H1 (cell line): Measurements from ENCODE around the gene PATJ. TPM values are rescaled to one million over a fixed set of nuclear protein-coding genes. Genes with fewer than 3 reads are reported as not detected.

Experiments used
- CTCF ChIA-PET: fragments of 300-600 bp; sonication (Branson Sonifier 250); formaldehyde crosslinking; loops from one replicate; lab custom pipeline; 2021; ENCODE audit not compliant: partially characterized antibody; lab: Charles Lee
- POLR2A ChIA-PET: fragments of 300-600 bp; sonication (Branson Sonifier 250); formaldehyde crosslinking; loops from one replicate; lab custom pipeline; 2021; ENCODE audit warnings: inconsistent platforms; ENCODE audit not compliant: partially characterized antibody; lab: Charles Lee
- DNase-seq, 2 experiments: peaks; one replicate each; pipeline versions ENCODE4 v3.0.0 to v3.0.0-alpha.2; 2010 to 2022; ENCODE audit warnings: low spot score in 2 of 2, low read depth in 1 of 2, mixed read lengths in 1 of 2
- FAIRE-seq: peaks from 2 replicates; lab custom pipeline; 2011; peaks lifted over from hg19 to GRCh38; lab: Jason Lieb, UNC
- H2AFZ ChIP-seq: 2 replicates; pipeline ENCODE4 v1.8.1; 2012; ENCODE audit warnings: low read length, inconsistent platforms
- H2AK5ac ChIP-seq: 2 replicates; pipeline ENCODE4 v1.6.1; 2013; ENCODE audit warnings: low read depth, low read length
- H2BK120ac ChIP-seq: replicated peaks from 2 replicates; pipeline ENCODE3; 2013; ENCODE audit warnings: low read depth, low read length, inconsistent platforms
- H2BK12ac ChIP-seq: 2 replicates; pipeline ENCODE4 v1.6.1; 2013; ENCODE audit warnings: low read depth, low read length
- H2BK15ac ChIP-seq: 2 replicates; pipeline ENCODE4 v1.6.1; 2013; ENCODE audit warnings: low read length
- H2BK20ac ChIP-seq: 2 replicates; pipeline ENCODE4 v1.6.1; 2013; ENCODE audit warnings: low read length
- H2BK5ac ChIP-seq: 2 replicates; pipeline ENCODE4 v1.6.1; 2013; ENCODE audit warnings: low read depth, low read length
- H3K14ac ChIP-seq: 2 replicates; pipeline ENCODE4 v1.6.1; 2013; ENCODE audit warnings: inconsistent platforms; ENCODE audit not compliant: insufficient read length
- H3K18ac ChIP-seq: 2 replicates; pipeline ENCODE4 v1.6.1; 2013; ENCODE audit warnings: low read length; ENCODE audit errors: extremely low read depth
- H3K23ac ChIP-seq: 2 replicates; pipeline ENCODE4 v1.6.1; 2013; ENCODE audit warnings: inconsistent platforms; ENCODE audit not compliant: insufficient read length
- H3K23me2 ChIP-seq: 2 replicates; pipeline ENCODE4 v1.6.1; 2013; ENCODE audit warnings: low read depth, low read length
- H3K27ac ChIP-seq: 2 replicates; pipeline ENCODE4 v1.6.1; 2011; ENCODE audit warnings: low read depth, low read length, inconsistent platforms
- H3K27me3 ChIP-seq, 4 experiments: replicated peaks in 1 of 4; 1 replicate in 1 of 4; 2 replicates in 3 of 4; pipeline versions ENCODE4 v1.6.1 to v1.8.1; 2011 to 2013; ENCODE audit warnings: low read length in 3 of 4, mild to moderate bottlenecking in 3 of 4, inconsistent platforms in 2 of 4, mixed read lengths in 2 of 4, moderate library complexity in 1 of 4; ENCODE audit not compliant: control insufficient read depth in 3 of 4, insufficient read depth in 3 of 4; ENCODE audit errors: extremely low read depth in 1 of 4
- H3K36me3 ChIP-seq, 4 experiments: 2 replicates each; pipeline versions ENCODE4 v1.6.1 to v1.8.1; 2011 to 2013; ENCODE audit warnings: mild to moderate bottlenecking in 4 of 4, low read length in 3 of 4, moderate library complexity in 2 of 4, control low read depth in 1 of 4, inconsistent platforms in 1 of 4; ENCODE audit not compliant: insufficient read depth in 4 of 4, control insufficient read depth in 2 of 4
- H3K4ac ChIP-seq: replicated peaks from 2 replicates; pipeline ENCODE3; 2013; ENCODE audit warnings: low read length, low read depth, mixed read lengths, inconsistent platforms; ENCODE audit not compliant: insufficient read length
- H3K4me1 ChIP-seq, 4 experiments: replicated peaks in 1 of 4; 1 replicate in 1 of 4; 2 replicates in 3 of 4; pipeline versions ENCODE4 v1.6.1 to v1.8.1; 2011 to 2013; ENCODE audit warnings: low read length in 3 of 4, inconsistent platforms in 2 of 4, mixed read lengths in 1 of 4; ENCODE audit not compliant: insufficient read depth in 4 of 4, control insufficient read depth in 3 of 4
- H3K4me2 ChIP-seq, 2 experiments: 2 replicates each; pipeline versions ENCODE4 v1.6.1 to v1.8.1; 2011 to 2013; ENCODE audit warnings: low read depth in 2 of 2, low read length in 2 of 2, control low read depth in 1 of 2, inconsistent platforms in 1 of 2, mild to moderate bottlenecking in 1 of 2; ENCODE audit not compliant: insufficient read depth in 1 of 2
- H3K4me3 ChIP-seq, 4 experiments: fragments of 200-600, 300-600 bp in 1 of 4; sonication (generic), shearing (Covaris generic), sonication (Bioruptor Twin) in 1 of 4; 2 replicates each; pipeline versions ENCODE4 v1.5.1 to v1.8.1; 2011 to 2016; ENCODE audit warnings: low read length in 4 of 4, low read depth in 3 of 4, control low read depth in 2 of 4, inconsistent platforms in 2 of 4, mild to moderate bottlenecking in 2 of 4, mixed read lengths in 1 of 4, moderate library complexity in 1 of 4; ENCODE audit not compliant: insufficient read depth in 2 of 4; ENCODE audit errors: extremely low read depth in 1 of 4
- H3K56ac ChIP-seq: replicated peaks from 2 replicates; pipeline ENCODE3; 2013; ENCODE audit warnings: low read depth, mild to moderate bottlenecking, mixed read lengths, low read length, inconsistent platforms; ENCODE audit not compliant: insufficient read length
- H3K79me1 ChIP-seq: 2 replicates; pipeline ENCODE4 v1.6.1; 2013; ENCODE audit warnings: low read depth, low read length, control low read depth
- H3K79me2 ChIP-seq, 2 experiments: 2 replicates each; pipeline versions ENCODE4 v1.6.1 to v1.8.1; 2012 to 2013; ENCODE audit warnings: low read length in 2 of 2, mild to moderate bottlenecking in 2 of 2, inconsistent platforms in 1 of 2; ENCODE audit not compliant: insufficient read depth in 2 of 2, control insufficient read depth in 1 of 2
- H3K9ac ChIP-seq, 4 experiments: replicated peaks in 1 of 4; 1 replicate in 1 of 4; 2 replicates in 3 of 4; pipeline versions ENCODE4 v1.6.1 to v1.8.1; 2011 to 2013; ENCODE audit warnings: low read depth in 3 of 4, low read length in 3 of 4, control low read depth in 2 of 4, mild to moderate bottlenecking in 2 of 4, moderate library complexity in 2 of 4, inconsistent platforms in 1 of 4; ENCODE audit errors: extremely low read depth in 1 of 4
- H3K9me3 ChIP-seq, 2 experiments: 2 replicates each; pipeline versions ENCODE4 v1.6.1 to v1.8.1; 2012 to 2013; ENCODE audit warnings: mild to moderate bottlenecking in 2 of 2, moderate library complexity in 2 of 2, control low read depth in 1 of 2, inconsistent platforms in 1 of 2, low read depth in 1 of 2, low read length in 1 of 2, mixed read lengths in 1 of 2; ENCODE audit not compliant: insufficient read depth in 2 of 2
- H4K20me1 ChIP-seq, 2 experiments: replicated peaks in 1 of 2; 2 replicates each; pipeline versions ENCODE3 to v1.8.1; 2011 to 2013; ENCODE audit warnings: inconsistent platforms in 2 of 2, low read length in 2 of 2, mild to moderate bottlenecking in 1 of 2; ENCODE audit not compliant: insufficient read depth in 2 of 2, control insufficient read depth in 1 of 2
- H4K5ac ChIP-seq: 2 replicates; pipeline ENCODE4 v1.6.1; 2013; ENCODE audit warnings: low read length, low read depth, mixed read lengths, inconsistent platforms; ENCODE audit not compliant: insufficient read length
- H4K8ac ChIP-seq: 2 replicates; pipeline ENCODE4 v1.8.0; 2013; ENCODE audit warnings: mild to moderate bottlenecking, moderate library complexity, low read length, inconsistent platforms; ENCODE audit not compliant: insufficient read depth; ENCODE audit errors: extremely low read depth
- H4K91ac ChIP-seq: replicated peaks from 2 replicates; pipeline ENCODE3; 2013; ENCODE audit warnings: low read length, mixed read lengths, inconsistent platforms; ENCODE audit not compliant: insufficient read length
- CBX8 ChIP-seq: fragments of 300-800, 300-1000 bp; sonication (generic); IDR thresholded peaks from 2 replicates; pipeline ENCODE4 v1.7.1; 2016; ENCODE audit warnings: low read depth, low read length, borderline replicate concordance
- CTCF ChIP-seq, 3 experiments: IDR thresholded peaks; 1 replicate in 2 of 3; 2 replicates in 1 of 3; pipeline versions ENCODE4 v1.5.1 to v1.6.1; 2011; ENCODE audit warnings: low read length in 3 of 3, mild to moderate bottlenecking in 3 of 3, inconsistent platforms in 2 of 3, low read depth in 1 of 3, moderate library complexity in 1 of 3; ENCODE audit not compliant: insufficient read depth in 1 of 3; ENCODE audit errors: control extremely low read depth in 1 of 3
- MAX ChIP-seq: IDR thresholded peaks from 2 replicates; pipeline ENCODE4 v1.6.1; 2012; ENCODE audit warnings: inconsistent platforms
- NRF1 ChIP-seq: IDR thresholded peaks from 2 replicates; pipeline ENCODE4 v1.6.1; 2011; ENCODE audit warnings: mild to moderate bottlenecking, low read depth, low read length, improper control_type of control experiment
- PHF8 ChIP-seq: fragments of 200-600 bp; sonication (generic); conservative IDR thresholded peaks from 2 replicates; pipeline ENCODE4 v1.7.1; 2012; ENCODE audit warnings: low read depth, mild to moderate bottlenecking, inconsistent platforms, low read length, moderate library complexity
- WGBS, 2 experiments: shearing (Covaris generic) in 1 of 2; methylation state at CpG; one replicate each; pipeline versions ENCODE4 v1.1.6 to v1.1.7; 2013 to 2015; ENCODE audit warnings: low lambda C conversion rate in 2 of 2, mixed read lengths in 2 of 2, inconsistent platforms in 1 of 2, low coverage in 1 of 2, missing lambda C conversion rate in 1 of 2; ENCODE audit not compliant: insufficient replicate concordance in 2 of 2, insufficient coverage in 1 of 2, insufficient read length in 1 of 2; ENCODE audit errors: extremely low coverage in 1 of 2, missing lambda C conversion rate in 1 of 2; 5-methylcytosine and 5-hydroxymethylcytosine counted together
- polyA plus RNA-seq, 7 experiments: library from polyadenylated mRNA; depleted of rRNA in 3 of 7; stranded (reverse) in 5 of 7; unstranded in 2 of 7; fragments of >200 nt in 5 of 7; fragments of 200-250 nt in 2 of 7; gene quantifications; 1 replicate in 5 of 7; 2 replicates in 1 of 7; 4 replicates in 1 of 7; pipeline versions ENCODE4 v1.2.1 to v1.2.3, GENCODE V29; 2011 to 2013; ENCODE audit warnings: missing spikeins in 2 of 7, mixed read lengths in 2 of 7
- total RNA-seq: library from RNA; stranded (reverse); fragmentation: NEBNext Ultra II Directional; extraction: Animal tissue kit (Norgen Biotek cat#: 25700); gene quantifications from 2 replicates; pipeline ENCODE4 v1.2.1, GENCODE V29; 2021

Gene PATJ
- total and polyA plus RNA-seq, 2 of the 8 experiments (the other 6 are each of a cell fraction or from before 2014, with no cell fraction given), result 8.2 to 55.6 TPM

- H2BK120ac ChIP-seq, result no peak overlapping the region
- H3K27me3 ChIP-seq, result no peaks in the 10 kb centered on the region
- no peaks in the 10 kb centered on the region for H3K9me3 ChIP-seq
- no peak overlapping the region for H3K9ac ChIP-seq
- H4K20me1 ChIP-seq, result peaks cover 0 to 1% of the 10 kb centered on the region in 2 experiments
- FAIRE-seq (no peak), DNase-seq (no peak)
- CTCF ChIA-PET, result interaction anchor here (1.9 kb wide), 1 partner anchor 10 kb away, joined by 4 read pairs; no protein-coding TSS in a partner anchor
- H3K23ac ChIP-seq, result no peak overlapping the region
- no peak overlapping the region for H3K4me3 ChIP-seq
- POLR2A ChIA-PET, result no interaction called here
- TF ChIP-seq CBX8 (no peak), CTCF (IDR thresholded peaks at IDR 0.05; ENCODE audit: control extremely low read depth in 1 of 3, insufficient read depth in 1 of 3, low read depth in 1 of 3, low read length in 3 of 3) (no peak), MAX (no peak), PHF8 (no peak), NRF1 (no peak)
- no peaks in the 10 kb centered on the region for H3K79me2 ChIP-seq
- no peak overlapping the region for H4K5ac ChIP-seq
- no peak overlapping the region for H4K91ac ChIP-seq
- no peaks in the 10 kb centered on the region; a peak in 1 of 7 replicates for H3K4me1 ChIP-seq
- no peaks in the 10 kb centered on the region for H3K23me2 ChIP-seq
- H3K36me3 ChIP-seq, result peaks cover 0 to 4% (median 0%) of the 10 kb centered on the region in 4 experiments; a peak in 1 of 8 replicates
- no peak overlapping the region for H3K14ac ChIP-seq
- H2BK12ac ChIP-seq, result no peak overlapping the region
- no peak overlapping the region for H3K4me2 ChIP-seq
- H2BK20ac ChIP-seq, result no peak overlapping the region
- no peak overlapping the region for H2AFZ ChIP-seq
- H2BK15ac ChIP-seq, result no peak overlapping the region
- no peak overlapping the region for H3K4ac ChIP-seq
- no peak overlapping the region for H3K18ac ChIP-seq
- no peak overlapping the region for H3K56ac ChIP-seq
- H3K79me1 ChIP-seq, result no peaks in the 10 kb centered on the region
- no peak overlapping the region for H4K8ac ChIP-seq
- no peak overlapping the region for H2AK5ac ChIP-seq
- no peak overlapping the region for H2BK5ac ChIP-seq
- H3K27ac ChIP-seq, result no peak overlapping the region
- 99% methylated on average over 3 of the region's 3 CpGs; no CpG with 5 or more reads in 1 of the 2 experiments for WGBS, 2 experiments
Observed at GRCh38 chr1:61926597-61926996, 184.3 kb downstream of the PATJ start.
